Activated CD8-positive, alpha-beta T cell treated with anti-CD3 and anti-CD28 coated beads for 36 hours (primary cell): Measurements from ENCODE around the gene CAB39L. TPM values are rescaled to one million over a fixed set of nuclear protein-coding genes. Genes with fewer than 3 reads are reported as not detected.

ENCODE experiments used
- ATAC-seq: fragments of 200-7000 bp; cut with Tn5 transposase; one replicate; pipeline ENCODE4 v1.10.0; 2021; ENCODE audit warnings: mild to moderate bottlenecking, moderate library complexity
- CTCF ChIA-PET: fragments of 350-600 bp; sonication (Branson Sonifier 250); formaldehyde crosslinking; loops from one replicate; lab custom pipeline; 2021; ENCODE audit warnings: antibody characterized with exemption; lab: Charles Lee
- POLR2A ChIA-PET: fragments of 350-600 bp; sonication (Branson Sonifier 250); formaldehyde crosslinking; loops from one replicate; lab custom pipeline; 2021; ENCODE audit warnings: antibody characterized with exemption; lab: Charles Lee
- DNase-seq: peaks from one replicate; pipeline ENCODE4 v3.0.0-alpha.2; 2020
- H3K27ac Mint-ChIP-seq: one replicate; pipeline ENCODE4 v1.8.0; 2021; ENCODE audit warnings: mild to moderate bottlenecking, mixed read lengths
- H3K27me3 Mint-ChIP-seq: one replicate; pipeline ENCODE4 v1.8.0; 2021; ENCODE audit warnings: mixed read lengths
- H3K36me3 Mint-ChIP-seq: one replicate; pipeline ENCODE4 v1.8.0; 2021; ENCODE audit warnings: low read depth, mixed read lengths
- H3K4me1 Mint-ChIP-seq: one replicate; pipeline ENCODE4 v1.8.0; 2021; ENCODE audit warnings: low read depth, mixed read lengths
- H3K4me3 Mint-ChIP-seq: one replicate; pipeline ENCODE4 v1.8.0; 2021; ENCODE audit warnings: mild to moderate bottlenecking, moderate library complexity, mixed read lengths
- H3K9me3 Mint-ChIP-seq: one replicate; pipeline ENCODE4 v1.8.0; 2021; ENCODE audit warnings: mixed read lengths
- intact Hi-C: fragments of 100-400 bp; cut with micrococcal nuclease; formaldehyde crosslinking; loops from one replicate; pipeline ENCODE4 v1.10.0; 2022
- total RNA-seq, 2 experiments: library from RNA; stranded (reverse); gene quantifications; one replicate each; pipeline ENCODE4 v1.2.3, GENCODE V29; 2021
- TF ChIP-seq, protein P1 (sequence below): fragments of 200-600 bp; IDR thresholded peaks from one replicate; pipeline ENCODE4 v1.8.0; 2022; ENCODE audit warnings: antibody characterized with exemption, mild to moderate bottlenecking

Gene CAB39L
- total RNA-seq, 2 experiments from 2014 or later, result 2.6 to 3.1 TPM

DNA sequence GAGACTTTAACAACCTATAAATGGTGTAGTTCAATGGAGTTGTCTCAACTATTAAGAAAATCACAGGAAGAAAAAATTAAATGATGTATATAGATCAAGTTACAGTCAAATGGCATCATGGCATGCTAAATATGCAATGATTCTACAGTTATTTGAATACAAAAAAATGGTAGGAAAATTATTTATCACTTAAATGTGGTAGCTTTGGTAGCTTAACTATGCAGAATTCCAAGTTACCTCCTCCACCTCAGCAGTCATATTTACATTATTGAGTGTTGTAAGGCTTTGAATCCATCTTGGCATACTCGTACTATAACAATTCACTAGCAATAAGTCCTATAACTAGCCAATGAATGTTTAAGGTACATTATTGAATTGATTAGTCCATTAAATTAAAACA is 36.8 kb downstream of the CAB39L start:
- intact Hi-C loops, result no loop called here
- no peaks in the 10 kb centered on the region for H3K27me3 Mint-ChIP-seq
- TF ChIP-seq, protein P1, sequence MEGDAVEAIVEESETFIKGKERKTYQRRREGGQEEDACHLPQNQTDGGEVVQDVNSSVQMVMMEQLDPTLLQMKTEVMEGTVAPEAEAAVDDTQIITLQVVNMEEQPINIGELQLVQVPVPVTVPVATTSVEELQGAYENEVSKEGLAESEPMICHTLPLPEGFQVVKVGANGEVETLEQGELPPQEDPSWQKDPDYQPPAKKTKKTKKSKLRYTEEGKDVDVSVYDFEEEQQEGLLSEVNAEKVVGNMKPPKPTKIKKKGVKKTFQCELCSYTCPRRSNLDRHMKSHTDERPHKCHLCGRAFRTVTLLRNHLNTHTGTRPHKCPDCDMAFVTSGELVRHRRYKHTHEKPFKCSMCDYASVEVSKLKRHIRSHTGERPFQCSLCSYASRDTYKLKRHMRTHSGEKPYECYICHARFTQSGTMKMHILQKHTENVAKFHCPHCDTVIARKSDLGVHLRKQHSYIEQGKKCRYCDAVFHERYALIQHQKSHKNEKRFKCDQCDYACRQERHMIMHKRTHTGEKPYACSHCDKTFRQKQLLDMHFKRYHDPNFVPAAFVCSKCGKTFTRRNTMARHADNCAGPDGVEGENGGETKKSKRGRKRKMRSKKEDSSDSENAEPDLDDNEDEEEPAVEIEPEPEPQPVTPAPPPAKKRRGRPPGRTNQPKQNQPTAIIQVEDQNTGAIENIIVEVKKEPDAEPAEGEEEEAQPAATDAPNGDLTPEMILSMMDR, result no peak
- ChIA-PET CTCF (no interaction called here), POLR2A (no interaction called here)
- H3K9me3 Mint-ChIP-seq, result peaks cover 18% of the 10 kb centered on the region
- H3K36me3 Mint-ChIP-seq, result peaks cover 7% of the 10 kb centered on the region
- no peaks in the 10 kb centered on the region for H3K4me1 Mint-ChIP-seq
- H3K4me3 Mint-ChIP-seq, result no peak overlapping the region
- ATAC-seq (no peak), DNase-seq (no peak)
- H3K27ac Mint-ChIP-seq, result no peak overlapping the region

DNA sequence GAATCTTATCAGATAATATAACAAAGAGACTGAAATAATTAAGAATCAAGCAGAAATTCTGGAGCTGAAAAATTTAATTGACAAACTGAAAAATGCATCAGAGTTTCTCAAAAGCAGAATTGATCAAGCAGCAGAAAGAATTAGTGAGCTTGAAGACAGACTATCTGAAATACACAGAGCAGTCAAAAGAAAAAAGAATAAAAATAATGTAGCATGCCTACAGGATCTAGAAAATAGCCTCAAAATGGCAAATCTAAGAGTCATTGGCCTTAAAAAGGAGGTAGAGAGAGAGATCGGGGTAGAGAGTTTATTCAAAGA is 39.2 kb downstream of the CAB39L start:
- no peak overlapping the region for H3K27ac Mint-ChIP-seq
- peaks cover 7% of the 10 kb centered on the region for H3K36me3 Mint-ChIP-seq
- H3K9me3 Mint-ChIP-seq, result peaks cover 18% of the 10 kb centered on the region
- ChIA-PET CTCF (interaction anchor here (0.6 kb wide), 1 partner anchor 277 kb away, joined by 3 read pairs; no protein-coding TSS in a partner anchor), POLR2A (no interaction called here)
- ATAC-seq, result no peak
- H3K4me1 Mint-ChIP-seq, result no peaks in the 10 kb centered on the region
- TF ChIP-seq, protein P1, result no peak
- H3K27me3 Mint-ChIP-seq, result no peaks in the 10 kb centered on the region
- no peak for DNase-seq
- no peak overlapping the region for H3K4me3 Mint-ChIP-seq
- intact Hi-C loops, result no loop called here

DNA sequence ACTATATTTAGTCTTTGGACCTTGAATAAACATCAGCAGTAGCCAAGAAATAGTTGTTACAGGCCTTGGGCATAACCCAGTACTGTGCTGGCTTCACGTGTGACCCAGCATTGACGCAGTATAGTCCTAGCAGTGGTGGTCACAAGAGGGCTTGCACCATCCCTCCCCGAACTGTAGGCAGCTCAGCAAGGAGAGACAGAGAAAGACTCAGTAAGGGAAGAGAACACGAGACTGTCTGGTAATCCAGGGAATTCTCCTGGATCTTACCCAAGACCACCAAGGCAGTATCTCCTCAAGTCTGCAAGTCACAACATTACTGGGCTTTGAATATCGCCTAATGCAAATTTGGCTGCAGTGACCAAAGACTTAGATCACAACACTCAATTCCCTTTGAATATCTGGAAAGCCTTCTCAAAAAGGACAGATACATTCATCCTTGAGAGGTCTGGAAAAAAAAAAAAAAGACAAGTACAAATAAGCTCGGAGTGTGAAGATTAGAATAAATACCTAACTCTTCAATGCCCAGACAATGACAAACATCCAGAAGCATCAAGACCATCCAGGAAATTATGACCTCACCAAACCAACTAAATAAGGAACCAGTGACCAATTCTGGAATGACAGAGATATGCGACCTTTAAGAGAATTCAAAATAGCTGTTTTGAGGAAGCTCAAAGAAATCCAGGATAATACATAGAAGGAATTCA is 39.7 kb downstream of the CAB39L start:
- TF ChIP-seq, protein P1, result no peak
- no peak for DNase-seq
- no peak overlapping the region for H3K4me3 Mint-ChIP-seq
- H3K4me1 Mint-ChIP-seq, result no peaks in the 10 kb centered on the region
- peaks cover 18% of the 10 kb centered on the region for H3K9me3 Mint-ChIP-seq
- ATAC-seq, result no peak
- peaks cover 7% of the 10 kb centered on the region for H3K36me3 Mint-ChIP-seq
- intact Hi-C loops, result no loop called here
- CTCF ChIA-PET, result interaction anchor here (0.6 kb wide), 1 partner anchor 277 kb away, joined by 3 read pairs; no protein-coding TSS in a partner anchor
- no peak overlapping the region for H3K27ac Mint-ChIP-seq
- no peaks in the 10 kb centered on the region for H3K27me3 Mint-ChIP-seq
- POLR2A ChIA-PET, result no interaction called here

DNA sequence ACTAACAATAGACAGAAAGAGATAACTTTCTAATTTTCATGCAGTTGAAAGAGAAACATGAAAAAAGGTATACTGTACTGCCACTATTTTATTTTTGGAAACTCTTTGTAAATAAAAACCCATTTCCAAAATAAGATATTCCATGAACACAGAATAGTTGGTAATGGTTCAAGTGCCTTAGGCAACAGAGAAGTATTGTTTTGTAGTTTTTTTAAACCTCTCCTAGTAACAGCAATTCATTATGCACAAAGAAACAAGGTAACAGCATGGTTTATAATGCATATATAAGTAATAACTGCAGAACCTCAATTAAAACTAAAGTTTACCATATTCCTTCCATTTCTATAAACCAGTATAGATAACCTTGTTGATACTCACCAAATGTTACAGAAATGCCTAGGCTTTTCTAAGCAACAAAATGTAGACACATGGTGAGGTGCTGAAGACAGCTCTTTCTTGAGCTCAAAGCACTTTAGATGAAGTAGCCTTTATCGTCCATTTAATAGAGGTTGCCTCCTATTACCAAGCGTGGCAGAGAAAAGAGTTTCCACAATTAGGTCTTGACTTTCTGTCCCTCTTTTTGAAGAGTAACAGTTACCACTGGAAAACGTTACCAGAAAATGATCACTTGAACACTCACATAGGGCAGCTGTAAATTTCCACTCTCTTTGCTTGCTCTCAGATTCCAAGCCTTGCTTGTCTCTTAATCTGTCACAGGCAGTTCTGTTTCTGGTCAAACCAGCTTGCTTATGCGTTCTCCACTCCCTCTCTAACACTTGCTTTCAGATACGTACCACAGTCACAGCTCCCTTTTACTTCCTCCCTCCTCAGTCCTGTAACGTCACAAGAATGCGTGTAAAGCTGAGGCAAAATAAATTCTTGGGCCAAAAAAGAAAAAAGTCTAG is 42.9 kb downstream of the CAB39L start:
- H3K4me1 Mint-ChIP-seq, result no peaks in the 10 kb centered on the region
- no peak for DNase-seq
- peaks cover 18% of the 10 kb centered on the region for H3K9me3 Mint-ChIP-seq
- H3K27ac Mint-ChIP-seq, result no peak overlapping the region
- H3K27me3 Mint-ChIP-seq, result no peaks in the 10 kb centered on the region
- TF ChIP-seq, protein P1, result no peak
- no peak overlapping the region for H3K4me3 Mint-ChIP-seq
- ChIA-PET POLR2A (no interaction called here), CTCF (no interaction called here)
- intact Hi-C loops, result no loop called here
- peaks cover 7% of the 10 kb centered on the region for H3K36me3 Mint-ChIP-seq
- no peak for ATAC-seq
